Measurements from ENCODE around the gene ARHGEF28.

Gene ARHGEF28

GRCh38 chr5:73967347-73967746 lies 341.4 kb downstream of the ARHGEF28 start:
- no peak for TF ChIP-seq ZNF274 (IDR thresholded peaks at IDR 0.05; ENCODE audit: low read depth, low read length)
- H3K4me3 ChIP-seq (ENCODE audit: low read length): no peak overlapping the region

GRCh38 chr5:73968246-73968645 lies 342.2 kb downstream of the ARHGEF28 start:
- no peak overlapping the region for H3K4me3 ChIP-seq (ENCODE audit: low read length)
- TF ChIP-seq ZNF274 (IDR thresholded peaks at IDR 0.05; ENCODE audit: low read depth, low read length): no peak

GRCh38 chr5:73968729-73969128 lies 342.7 kb downstream of the ARHGEF28 start:
- H3K4me3 ChIP-seq (ENCODE audit: low read length): no peak overlapping the region
- no peak for TF ChIP-seq ZNF274 (IDR thresholded peaks at IDR 0.05; ENCODE audit: low read depth, low read length)

- no peak for TF ChIP-seq ZNF274 (IDR thresholded peaks at IDR 0.05; ENCODE audit: low read depth, low read length)
- H3K4me3 ChIP-seq (ENCODE audit: low read length): no peak overlapping the region
Observed at GRCh38 chr5:73969195-73970036, 343.4 kb downstream of the ARHGEF28 start.

- H3K4me3 ChIP-seq (ENCODE audit: low read length): no peak overlapping the region
- no peak for TF ChIP-seq ZNF274 (IDR thresholded peaks at IDR 0.05; ENCODE audit: low read depth, low read length)
Observed at GRCh38 chr5:73971326-73971725, 345.3 kb downstream of the ARHGEF28 start.

- no peak for TF ChIP-seq ZNF274 (IDR thresholded peaks at IDR 0.05; ENCODE audit: low read depth, low read length)
Observed at GRCh38 chr5:73973135-73973534, 347.1 kb downstream of the ARHGEF28 start.

GRCh38 chr5:73974871-73975360 lies 348.9 kb downstream of the ARHGEF28 start:
- TF ChIP-seq ZNF274 (IDR thresholded peaks at IDR 0.05; ENCODE audit: low read depth, low read length): no peak
- H3K4me3 ChIP-seq (ENCODE audit: low read length): no peak overlapping the region

More at GRCh38 chr5:73973135-73973534, 347.1 kb downstream of the ARHGEF28 start:
- no peak overlapping the region for H3K4me3 ChIP-seq (ENCODE audit: low read length)

GRCh38 chr5:73975845-73976244 lies 349.8 kb downstream of the ARHGEF28 start:
- H3K4me3 ChIP-seq (ENCODE audit: low read length): no peak overlapping the region
- no peak for TF ChIP-seq ZNF274 (IDR thresholded peaks at IDR 0.05; ENCODE audit: low read depth, low read length)

GRCh38 chr5:73977146-73977545 lies 351.1 kb downstream of the ARHGEF28 start:
- no peak overlapping the region for H3K4me3 ChIP-seq (ENCODE audit: low read length)
- no peak for TF ChIP-seq ZNF274 (IDR thresholded peaks at IDR 0.05; ENCODE audit: low read depth, low read length)

GRCh38 chr5:73979321-73979720 lies 353.3 kb downstream of the ARHGEF28 start:
- TF ChIP-seq ZNF274 (IDR thresholded peaks at IDR 0.05; ENCODE audit: low read depth, low read length): no peak
- H3K4me3 ChIP-seq (ENCODE audit: low read length): no peak overlapping the region

GRCh38 chr5:73981704-73982103 lies 355.7 kb downstream of the ARHGEF28 start:
- no peak for TF ChIP-seq ZNF274 (IDR thresholded peaks at IDR 0.05; ENCODE audit: low read depth, low read length)
- no peak overlapping the region for H3K4me3 ChIP-seq (ENCODE audit: low read length)

- TF ChIP-seq ZNF274 (IDR thresholded peaks at IDR 0.05; ENCODE audit: low read depth, low read length): no peak
- no peak overlapping the region for H3K4me3 ChIP-seq (ENCODE audit: low read length)
Observed at GRCh38 chr5:73983644-73984043, 357.6 kb downstream of the ARHGEF28 start.

GRCh38 chr5:73985145-73985544 lies 359.1 kb downstream of the ARHGEF28 start:
- no peak for TF ChIP-seq ZNF274 (IDR thresholded peaks at IDR 0.05; ENCODE audit: low read depth, low read length)

GRCh38 chr5:73986729-73987128 lies 360.7 kb downstream of the ARHGEF28 start:
- no peak for TF ChIP-seq ZNF274 (IDR thresholded peaks at IDR 0.05; ENCODE audit: low read depth, low read length)
- no peak overlapping the region for H3K4me3 ChIP-seq (ENCODE audit: low read length)

More at GRCh38 chr5:73985145-73985544, 359.1 kb downstream of the ARHGEF28 start:
- H3K4me3 ChIP-seq (ENCODE audit: low read length): no peak overlapping the region

GRCh38 chr5:73987915-73988314 lies 361.9 kb downstream of the ARHGEF28 start:
- no peak for TF ChIP-seq ZNF274 (IDR thresholded peaks at IDR 0.05; ENCODE audit: low read depth, low read length)
- no peak overlapping the region for H3K4me3 ChIP-seq (ENCODE audit: low read length)

Measured in GM08714 (cell line).